ENCODE data around the gene EHD1.
A peak's percentile ranks its signal among the peaks of the same experiment; 100 is the strongest.

DNA sequence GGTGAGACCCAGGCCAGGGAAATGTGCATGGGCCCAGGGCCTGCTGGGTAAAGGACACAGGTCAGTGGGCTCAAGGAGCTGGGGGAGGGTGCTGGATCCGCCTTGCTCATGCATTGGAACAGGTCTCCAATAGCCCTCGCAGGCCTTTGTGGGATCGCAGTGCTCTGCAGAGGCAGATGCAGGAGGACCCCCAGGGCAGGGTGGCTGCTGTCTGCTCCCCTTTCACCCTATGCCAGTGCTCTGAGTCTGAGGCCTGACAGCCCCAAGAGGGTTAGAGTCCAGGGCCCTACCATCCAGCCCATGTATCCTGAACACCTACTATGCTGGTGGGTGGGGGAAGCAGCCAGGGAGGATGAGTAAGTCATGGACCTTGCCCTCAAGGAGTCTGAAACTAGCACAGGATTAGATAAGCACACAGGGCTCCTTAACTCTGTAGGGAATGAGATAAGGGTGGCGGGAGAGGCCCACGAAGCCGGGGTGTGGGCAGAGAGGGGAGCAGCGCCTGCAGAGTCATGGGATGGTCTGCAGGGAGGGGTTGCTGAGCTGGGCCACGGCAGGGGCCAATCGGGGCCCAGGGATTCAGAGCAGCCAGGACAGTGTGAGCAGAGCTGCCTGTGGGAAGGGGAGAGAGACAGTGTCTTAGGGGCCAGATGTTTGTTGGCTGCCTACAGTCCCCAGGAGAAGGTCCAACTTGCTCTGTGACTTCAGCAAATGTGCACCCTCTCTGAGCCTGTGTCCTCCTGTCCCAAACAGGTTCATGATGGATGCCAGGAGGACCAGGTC lies 10.5 kb upstream of the EHD1 start:
- no peak for TF ChIP-seq BHLHE40 (IDR thresholded peaks at IDR 0.05; ENCODE audit: low read depth, low read length)
- TF ChIP-seq, protein P1, sequence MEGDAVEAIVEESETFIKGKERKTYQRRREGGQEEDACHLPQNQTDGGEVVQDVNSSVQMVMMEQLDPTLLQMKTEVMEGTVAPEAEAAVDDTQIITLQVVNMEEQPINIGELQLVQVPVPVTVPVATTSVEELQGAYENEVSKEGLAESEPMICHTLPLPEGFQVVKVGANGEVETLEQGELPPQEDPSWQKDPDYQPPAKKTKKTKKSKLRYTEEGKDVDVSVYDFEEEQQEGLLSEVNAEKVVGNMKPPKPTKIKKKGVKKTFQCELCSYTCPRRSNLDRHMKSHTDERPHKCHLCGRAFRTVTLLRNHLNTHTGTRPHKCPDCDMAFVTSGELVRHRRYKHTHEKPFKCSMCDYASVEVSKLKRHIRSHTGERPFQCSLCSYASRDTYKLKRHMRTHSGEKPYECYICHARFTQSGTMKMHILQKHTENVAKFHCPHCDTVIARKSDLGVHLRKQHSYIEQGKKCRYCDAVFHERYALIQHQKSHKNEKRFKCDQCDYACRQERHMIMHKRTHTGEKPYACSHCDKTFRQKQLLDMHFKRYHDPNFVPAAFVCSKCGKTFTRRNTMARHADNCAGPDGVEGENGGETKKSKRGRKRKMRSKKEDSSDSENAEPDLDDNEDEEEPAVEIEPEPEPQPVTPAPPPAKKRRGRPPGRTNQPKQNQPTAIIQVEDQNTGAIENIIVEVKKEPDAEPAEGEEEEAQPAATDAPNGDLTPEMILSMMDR (IDR thresholded peaks at IDR 0.05): no peak
- 0 out of 5 replicates have a peak, but pooled peaks of 1 of the 2 experiments have one; percentile 13 for TF ChIP-seq EP300 (IDR thresholded peaks at IDR 0.05)

All from A549 (cell line).